ENCODE measurements around the gene TNFRSF11A.

DNA sequence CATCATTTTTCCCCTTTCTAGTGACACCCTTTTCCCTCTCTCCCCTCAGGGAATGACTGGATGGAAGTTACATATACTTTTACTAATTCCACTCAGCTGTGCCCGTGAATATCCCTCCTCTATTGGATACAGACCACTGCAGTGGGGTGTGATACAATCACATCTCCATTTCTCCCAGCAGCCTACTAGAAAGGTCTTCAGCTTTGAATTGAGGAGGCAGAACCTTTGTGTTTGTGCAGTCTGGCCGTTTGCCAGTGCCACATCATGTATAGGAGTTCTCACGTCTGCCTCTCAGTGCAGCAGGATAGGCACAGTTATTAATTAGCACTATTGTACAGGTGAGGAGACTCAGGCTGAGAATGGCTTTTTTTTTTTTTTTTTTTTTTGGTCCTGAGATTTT, 16.4 kb downstream of the TNFRSF11A start:
- TF ChIP-seq, protein P1, sequence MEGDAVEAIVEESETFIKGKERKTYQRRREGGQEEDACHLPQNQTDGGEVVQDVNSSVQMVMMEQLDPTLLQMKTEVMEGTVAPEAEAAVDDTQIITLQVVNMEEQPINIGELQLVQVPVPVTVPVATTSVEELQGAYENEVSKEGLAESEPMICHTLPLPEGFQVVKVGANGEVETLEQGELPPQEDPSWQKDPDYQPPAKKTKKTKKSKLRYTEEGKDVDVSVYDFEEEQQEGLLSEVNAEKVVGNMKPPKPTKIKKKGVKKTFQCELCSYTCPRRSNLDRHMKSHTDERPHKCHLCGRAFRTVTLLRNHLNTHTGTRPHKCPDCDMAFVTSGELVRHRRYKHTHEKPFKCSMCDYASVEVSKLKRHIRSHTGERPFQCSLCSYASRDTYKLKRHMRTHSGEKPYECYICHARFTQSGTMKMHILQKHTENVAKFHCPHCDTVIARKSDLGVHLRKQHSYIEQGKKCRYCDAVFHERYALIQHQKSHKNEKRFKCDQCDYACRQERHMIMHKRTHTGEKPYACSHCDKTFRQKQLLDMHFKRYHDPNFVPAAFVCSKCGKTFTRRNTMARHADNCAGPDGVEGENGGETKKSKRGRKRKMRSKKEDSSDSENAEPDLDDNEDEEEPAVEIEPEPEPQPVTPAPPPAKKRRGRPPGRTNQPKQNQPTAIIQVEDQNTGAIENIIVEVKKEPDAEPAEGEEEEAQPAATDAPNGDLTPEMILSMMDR (IDR thresholded peaks at IDR 0.05; ENCODE audit: insufficient read depth, low read depth, low read length), result no peak
- no peak for TF ChIP-seq EZH2 (IDR thresholded peaks at IDR 0.05; ENCODE audit: insufficient read depth, low read length)

Data from astrocyte (in vitro differentiated cells and primary cell).